Uterus (tissue), 4 donors: Measurements from ENCODE around the gene TRIM4. TPM values are rescaled to one million over a fixed set of nuclear protein-coding genes. Genes with fewer than 3 reads are reported as not detected.
"Not testable (repeated sequence)": the region's sequence is repeated elsewhere in the genome, so short reads cannot be mapped to it uniquely, and the experiment has no call there.

Source experiments
- DNase-seq, 2 donors: peaks; one replicate each; pipeline ENCODE4 v3.0.0-alpha.2; 2019 to 2020
- H3K27ac ChIP-seq, 2 donors: fragments of 200-600 bp; sonication (generic); 1 replicate in 1 of 2; 2 replicates in 1 of 2; pipeline ENCODE4 v1.5.1; 2016 to 2018
- H3K27me3 ChIP-seq, 2 donors: fragments of 200-600 bp; sonication (generic); one replicate each; pipeline ENCODE4 v1.5.1; 2018 to 2019; ENCODE audit warnings: control low read depth in 1 of 2
- H3K36me3 ChIP-seq, 2 donors: fragments of 200-600 bp; sonication (generic); one replicate each; pipeline ENCODE4 v1.5.1; 2019; ENCODE audit warnings: control low read depth in 1 of 2
- H3K4me1 ChIP-seq, 2 donors: fragments of 200-600 bp; sonication (generic); one replicate each; pipeline ENCODE4 v1.5.1; 2018 to 2019; ENCODE audit warnings: control low read depth in 1 of 2
- H3K4me3 ChIP-seq, 2 donors: fragments of 200-600 bp; sonication (generic); 1 replicate in 1 of 2; 2 replicates in 1 of 2; pipeline ENCODE4 v1.5.1; 2018 to 2019; ENCODE audit warnings: mild to moderate bottlenecking in 1 of 2
- H3K9me3 ChIP-seq, 2 donors: fragments of 200-600 bp; sonication (generic); one replicate each; pipeline ENCODE4 v1.5.1; 2019; ENCODE audit warnings: control low read depth in 1 of 2
- POLR2A ChIP-seq, 2 donors: fragments of 450-650 bp; IDR thresholded peaks; one replicate each; pipeline ENCODE4 v1.6.1; 2016; ENCODE audit warnings: antibody characterized with exemption in 2 of 2, mild to moderate bottlenecking in 1 of 2, moderate library complexity in 1 of 2
- intact Hi-C: fragments of 100-400 bp; cut with DNase I; formaldehyde crosslinking; loops from one replicate; pipeline ENCODE4 v1.15.1; 2023; ENCODE audit warnings: low total_unique reads
- total RNA-seq, 4 donors: library from RNA; depleted of rRNA in 3 of 4; stranded (reverse); fragments of >200 nt in 3 of 4; gene quantifications; one replicate each; pipeline versions ENCODE4 v1.1.0 to v1.2.4, GENCODE V29; 2014 to 2023
- TF ChIP-seq, protein P1 (sequence below), 4 experiments: fragments of 200-600 bp in 2 of 4; fragments of 450-650 bp in 2 of 4; sonication (generic) in 2 of 4; IDR thresholded peaks; one replicate each; pipeline ENCODE4 v1.5.1; 2016 to 2019; ENCODE audit warnings: antibody characterized with exemption in 4 of 4, mild to moderate bottlenecking in 2 of 4, moderate library complexity in 1 of 4
- donor health status: DM: yes; HTN: yes; CAD: no.

Gene TRIM4
- total RNA-seq, 4 donors from 2014 or later, result 22.6 to 51.7 (median 44.3) TPM

DNA sequence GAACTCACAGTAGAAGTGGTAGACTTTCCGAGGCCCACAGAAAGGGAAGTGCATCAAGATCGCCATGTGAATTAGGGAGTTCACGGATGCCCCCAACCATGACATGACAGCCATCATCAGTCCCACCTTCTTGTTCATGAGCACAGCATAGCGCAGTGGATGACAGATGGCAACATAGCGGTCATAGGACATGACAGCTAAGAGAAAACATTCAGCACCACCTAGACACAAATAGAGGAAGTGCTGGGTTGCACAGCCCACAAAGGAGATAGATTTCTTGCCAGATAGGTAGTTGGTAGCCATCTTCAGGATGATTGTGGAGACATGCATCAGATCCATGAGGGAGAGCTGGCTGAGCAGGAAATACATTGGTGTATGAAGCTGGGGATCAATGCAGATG is 42.8 kb downstream of the TRIM4 start:
- Histone ChIP-seq H3K36me3 (no peaks in the 10 kb centered on the region), H3K4me3 (no peak overlapping the region), H3K27me3 (no peaks in the 10 kb centered on the region), H3K9me3 (no peaks in the 10 kb centered on the region), H3K4me1 (no peaks in the 10 kb centered on the region), H3K27ac (no peak overlapping the region)
- intact Hi-C loops, result no loop called here
- DNase-seq, result no peak
- no peak for TF ChIP-seq POLR2A (IDR thresholded peaks at IDR 0.05)
- TF ChIP-seq, protein P1, sequence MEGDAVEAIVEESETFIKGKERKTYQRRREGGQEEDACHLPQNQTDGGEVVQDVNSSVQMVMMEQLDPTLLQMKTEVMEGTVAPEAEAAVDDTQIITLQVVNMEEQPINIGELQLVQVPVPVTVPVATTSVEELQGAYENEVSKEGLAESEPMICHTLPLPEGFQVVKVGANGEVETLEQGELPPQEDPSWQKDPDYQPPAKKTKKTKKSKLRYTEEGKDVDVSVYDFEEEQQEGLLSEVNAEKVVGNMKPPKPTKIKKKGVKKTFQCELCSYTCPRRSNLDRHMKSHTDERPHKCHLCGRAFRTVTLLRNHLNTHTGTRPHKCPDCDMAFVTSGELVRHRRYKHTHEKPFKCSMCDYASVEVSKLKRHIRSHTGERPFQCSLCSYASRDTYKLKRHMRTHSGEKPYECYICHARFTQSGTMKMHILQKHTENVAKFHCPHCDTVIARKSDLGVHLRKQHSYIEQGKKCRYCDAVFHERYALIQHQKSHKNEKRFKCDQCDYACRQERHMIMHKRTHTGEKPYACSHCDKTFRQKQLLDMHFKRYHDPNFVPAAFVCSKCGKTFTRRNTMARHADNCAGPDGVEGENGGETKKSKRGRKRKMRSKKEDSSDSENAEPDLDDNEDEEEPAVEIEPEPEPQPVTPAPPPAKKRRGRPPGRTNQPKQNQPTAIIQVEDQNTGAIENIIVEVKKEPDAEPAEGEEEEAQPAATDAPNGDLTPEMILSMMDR (IDR thresholded peaks at IDR 0.05), result no peak

DNA sequence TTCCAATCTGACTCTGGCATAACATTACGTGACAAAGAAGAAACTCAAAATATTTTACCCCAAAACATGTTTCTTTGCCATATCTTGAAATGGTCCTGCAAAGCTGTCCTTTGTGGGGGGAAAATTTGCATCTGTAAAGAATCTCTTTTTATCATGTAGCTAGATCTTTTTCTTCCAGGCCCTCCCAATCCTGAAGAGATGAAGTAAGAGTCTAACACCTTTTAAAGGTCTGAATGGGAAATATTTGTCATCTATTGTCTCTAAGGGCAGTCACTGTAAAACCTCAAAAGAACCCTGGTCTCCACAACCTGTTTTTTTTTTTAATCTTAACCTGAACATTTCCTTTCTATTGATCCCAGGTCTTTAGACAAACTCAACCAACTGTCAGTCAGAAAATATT is 51.1 kb downstream of the TRIM4 start:
- DNase-seq, result no peak
- no peak overlapping the region for H3K27ac ChIP-seq
- TF ChIP-seq, protein P1 (IDR thresholded peaks at IDR 0.05), result no peak
- TF ChIP-seq POLR2A (IDR thresholded peaks at IDR 0.05), result no peak
- no peaks in the 10 kb centered on the region for H3K4me1 ChIP-seq
- no peaks in the 10 kb centered on the region for H3K9me3 ChIP-seq
- no peak overlapping the region for H3K4me3 ChIP-seq
- H3K27me3 ChIP-seq, result no peaks in the 10 kb centered on the region
- no peaks in the 10 kb centered on the region for H3K36me3 ChIP-seq
- intact Hi-C loops, result no loop called here

DNA sequence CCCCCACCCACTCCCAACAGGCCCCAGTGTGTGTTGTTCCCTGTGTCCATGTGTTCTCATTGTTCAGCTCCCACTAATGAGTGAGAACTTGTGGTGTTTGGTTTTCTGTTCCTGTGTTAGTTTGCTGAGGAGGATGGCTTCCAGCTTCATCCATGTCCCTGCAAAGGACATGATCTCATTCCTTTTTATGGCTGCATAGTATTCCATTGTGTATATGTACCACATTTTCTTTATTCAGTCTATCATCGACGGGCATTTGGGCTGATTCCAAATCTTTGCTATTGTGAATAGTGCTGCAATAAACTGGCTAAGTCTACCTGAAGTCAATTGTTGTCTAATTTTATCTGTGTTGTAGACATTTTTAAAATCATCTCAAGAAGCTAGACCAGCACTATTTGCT is 51.9 kb downstream of the TRIM4 start:
- H3K4me1 ChIP-seq, H3K27ac ChIP-seq, H3K36me3 ChIP-seq, H3K9me3 ChIP-seq, H3K27me3 ChIP-seq, H3K4me3 ChIP-seq, intact Hi-C loops, DNase-seq: not testable (repeated sequence)

DNA sequence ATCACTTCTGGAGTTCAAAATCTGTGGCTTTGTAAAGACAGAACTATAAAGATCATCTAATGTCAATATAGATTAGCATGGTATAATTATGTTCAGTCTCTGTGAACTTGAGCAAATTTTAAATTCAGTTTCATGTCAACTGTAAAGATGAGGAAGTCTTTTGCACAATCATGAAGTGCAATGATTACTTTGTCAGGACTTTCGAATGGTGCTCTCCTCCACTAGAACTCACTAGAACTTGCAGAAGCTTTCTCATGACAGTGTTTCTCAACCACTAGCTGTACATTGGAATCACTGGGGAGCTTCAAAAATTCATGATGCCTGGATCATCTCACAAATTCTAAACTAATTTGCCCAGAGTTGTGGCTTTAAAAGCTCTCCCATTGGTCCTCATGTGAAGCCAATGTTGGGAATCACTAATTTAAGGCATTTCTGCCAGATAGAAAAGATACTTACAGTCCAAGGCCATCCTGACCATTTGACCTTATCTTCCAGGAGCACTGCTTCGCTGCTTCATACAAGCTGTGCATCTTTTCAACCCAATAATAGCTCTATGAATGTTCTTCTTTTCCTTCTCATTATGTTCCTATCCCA is 55.4 kb downstream of the TRIM4 start:
- intact Hi-C loops, result no loop called here
- no peak for TF ChIP-seq POLR2A (IDR thresholded peaks at IDR 0.05)
- TF ChIP-seq, protein P1 (IDR thresholded peaks at IDR 0.05), result no peak
- no peak for DNase-seq
- no peak overlapping the region for H3K4me3 ChIP-seq
- H3K4me1 ChIP-seq, result no peaks in the 10 kb centered on the region
- H3K9me3 ChIP-seq, result no peaks in the 10 kb centered on the region
- H3K27me3 ChIP-seq, result no peaks in the 10 kb centered on the region
- no peaks in the 10 kb centered on the region for H3K36me3 ChIP-seq
- no peak overlapping the region for H3K27ac ChIP-seq

DNA sequence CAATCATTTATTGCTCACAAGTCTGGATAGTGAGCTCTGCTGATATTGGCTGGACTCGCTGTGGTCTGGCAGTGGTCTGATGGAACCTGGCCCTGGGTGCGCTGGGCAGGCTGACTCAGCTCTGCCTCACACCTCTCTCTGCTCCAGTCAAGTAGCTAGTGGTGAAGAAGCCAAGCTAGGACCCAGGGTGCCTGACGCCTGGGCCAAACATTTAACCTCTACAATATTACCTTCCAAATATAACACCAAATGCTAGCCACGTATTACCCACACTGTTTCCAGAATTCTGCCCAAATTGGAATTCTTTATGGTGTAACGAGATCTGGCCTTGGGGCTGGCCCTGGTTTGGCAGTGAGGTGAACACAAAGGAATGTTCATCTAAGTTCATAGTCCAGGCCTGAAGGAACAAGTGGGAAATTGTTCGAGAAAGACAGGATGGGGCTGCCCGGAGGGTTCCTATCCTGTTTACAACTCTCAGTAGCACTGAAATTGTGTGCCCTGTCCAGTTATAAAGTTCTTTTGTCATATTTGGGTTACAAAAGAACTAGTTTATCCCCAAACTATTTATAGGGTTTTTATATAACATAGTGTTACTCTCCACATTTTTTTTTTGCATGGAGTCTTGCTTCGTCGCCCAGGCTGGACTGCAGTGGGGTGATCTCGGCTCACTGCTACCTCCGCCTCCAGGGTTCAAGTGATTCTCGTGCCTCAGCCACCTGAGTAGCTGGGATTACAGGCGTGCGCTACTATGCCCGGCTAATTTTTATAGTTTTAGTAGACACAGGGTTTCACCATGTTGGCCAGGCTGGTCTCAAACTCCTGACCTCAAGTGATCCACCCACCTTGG is 58.8 kb downstream of the TRIM4 start:
- H3K27ac ChIP-seq, result no peak overlapping the region
- H3K9me3 ChIP-seq, result no peaks in the 10 kb centered on the region
- no peaks in the 10 kb centered on the region for H3K36me3 ChIP-seq
- H3K4me1 ChIP-seq, result no peaks in the 10 kb centered on the region
- intact Hi-C loops, result no loop called here
- DNase-seq, result no peak
- no peak overlapping the region for H3K4me3 ChIP-seq
- no peaks in the 10 kb centered on the region for H3K27me3 ChIP-seq
- TF ChIP-seq POLR2A (IDR thresholded peaks at IDR 0.05), result no peak
- TF ChIP-seq, protein P1 (IDR thresholded peaks at IDR 0.05), result no peak
